HG02943 (cell line): ENCODE results near the gene MARK2.

Experiments
- ATAC-seq: cut with Tn5 transposase; IDR thresholded peaks from one replicate; pipeline ENCODE4 v1.9.1; 2021; ENCODE audit warnings: mild to moderate bottlenecking, low read depth, moderate library complexity; ENCODE audit not compliant: unreplicated experiment

Gene MARK2

DNA sequence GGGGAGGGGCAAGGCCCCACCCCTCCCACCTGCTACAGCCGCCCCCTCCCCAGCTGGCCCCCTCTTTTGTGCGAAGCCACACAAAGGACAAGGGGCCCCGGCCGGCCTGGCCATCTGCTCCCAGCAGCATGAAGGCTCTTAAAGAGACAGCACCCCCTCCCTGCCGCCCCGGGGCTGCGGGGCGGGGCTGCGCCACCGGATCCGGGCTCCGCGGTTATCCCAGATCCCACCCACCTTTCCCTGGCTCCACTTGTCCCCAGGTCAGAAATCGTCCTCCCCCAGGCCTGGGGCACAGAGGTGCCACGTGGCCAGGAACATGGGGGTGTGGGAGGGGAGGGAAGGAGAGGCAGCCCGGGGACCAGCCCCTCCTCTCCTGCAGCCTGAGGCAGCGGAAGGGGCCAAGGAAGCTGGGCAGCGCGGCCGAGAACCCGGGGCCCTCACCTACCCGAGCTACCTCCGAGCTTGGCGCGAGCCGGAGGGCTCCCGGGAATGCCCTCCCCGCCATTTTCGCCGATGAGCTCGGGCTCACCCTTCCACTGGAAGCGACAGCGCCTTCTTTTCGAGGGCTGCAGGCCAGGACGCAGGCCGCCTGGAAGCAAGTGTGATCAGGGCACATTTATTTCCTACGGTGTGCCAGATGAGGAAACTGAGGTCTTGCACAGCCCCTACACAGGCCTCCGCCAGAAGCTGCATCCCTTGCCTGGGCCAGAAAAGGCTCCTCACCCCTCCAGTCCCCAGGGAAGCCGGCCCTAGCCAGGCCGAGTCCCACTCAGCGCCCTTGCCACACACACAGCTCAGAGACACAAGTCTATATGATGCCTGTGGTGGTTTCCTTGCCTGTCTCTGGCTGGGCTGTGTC lies 80.6 kb downstream of the MARK2 start:
- ATAC-seq = no peak

DNA sequence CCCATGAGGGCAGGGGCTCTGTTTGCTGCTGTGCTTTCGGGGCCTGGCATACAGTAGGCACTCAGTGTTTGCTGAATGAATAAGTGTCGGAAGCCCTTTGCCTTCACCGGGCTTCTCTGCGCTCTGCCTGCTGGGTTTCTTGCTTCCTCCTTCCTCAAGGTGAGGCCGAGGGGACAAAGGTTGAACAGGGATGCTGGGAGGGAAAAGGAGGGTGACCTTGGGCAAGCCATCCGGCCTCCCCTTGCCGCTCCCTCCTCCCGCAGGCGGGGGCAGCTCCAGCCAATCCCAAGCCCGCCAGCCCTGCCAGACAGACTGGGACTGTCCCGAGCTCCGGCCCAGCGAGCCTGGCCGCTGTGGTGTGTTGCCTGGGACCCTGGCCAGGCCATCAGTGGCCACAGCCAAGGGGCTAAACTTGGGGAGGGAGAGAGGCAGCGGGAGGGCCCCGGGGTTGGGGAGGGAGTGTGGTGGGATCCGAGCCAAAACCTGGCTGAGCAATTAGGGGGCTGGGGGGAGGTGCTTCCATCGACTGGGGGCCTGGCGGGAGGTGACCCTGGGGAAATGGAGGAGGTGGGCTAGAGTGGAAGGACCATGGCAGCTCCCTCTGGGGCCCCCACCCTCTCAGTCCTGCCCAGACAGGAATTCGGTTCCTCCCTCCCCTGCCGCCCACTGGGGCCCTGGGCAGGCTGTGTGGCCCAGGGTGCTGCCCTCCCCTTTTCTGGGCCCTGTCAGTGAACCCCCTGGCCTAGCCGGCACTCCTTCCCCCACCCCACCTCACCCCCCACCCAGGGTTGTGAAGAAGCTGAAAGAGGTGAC lies 81.4 kb downstream of the MARK2 start:
- ATAC-seq = no peak

DNA sequence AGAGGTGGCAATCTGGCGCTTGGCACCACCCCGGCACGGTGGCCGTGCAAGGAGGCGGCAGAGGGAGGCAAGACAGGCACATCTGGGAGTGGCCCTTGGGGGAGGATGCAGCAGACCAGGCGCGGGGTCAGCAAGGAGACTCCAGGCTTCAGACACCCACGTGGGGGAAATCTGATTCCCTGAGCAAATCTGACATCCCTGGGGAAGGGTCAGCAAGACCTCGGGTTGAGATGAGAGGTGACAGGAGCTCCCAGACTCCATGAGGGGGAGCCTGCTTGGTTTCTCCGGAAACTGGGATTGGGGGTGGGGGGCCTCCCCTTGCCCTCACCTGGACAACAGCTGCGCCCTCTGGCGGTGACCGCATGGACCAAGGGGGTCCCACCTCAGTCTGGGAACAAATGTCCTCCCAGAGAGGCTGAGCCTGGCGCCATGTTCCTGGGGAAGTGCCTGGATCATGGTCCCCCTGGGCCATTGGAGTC lies 82.1 kb downstream of the MARK2 start:
- ATAC-seq = no peak

DNA sequence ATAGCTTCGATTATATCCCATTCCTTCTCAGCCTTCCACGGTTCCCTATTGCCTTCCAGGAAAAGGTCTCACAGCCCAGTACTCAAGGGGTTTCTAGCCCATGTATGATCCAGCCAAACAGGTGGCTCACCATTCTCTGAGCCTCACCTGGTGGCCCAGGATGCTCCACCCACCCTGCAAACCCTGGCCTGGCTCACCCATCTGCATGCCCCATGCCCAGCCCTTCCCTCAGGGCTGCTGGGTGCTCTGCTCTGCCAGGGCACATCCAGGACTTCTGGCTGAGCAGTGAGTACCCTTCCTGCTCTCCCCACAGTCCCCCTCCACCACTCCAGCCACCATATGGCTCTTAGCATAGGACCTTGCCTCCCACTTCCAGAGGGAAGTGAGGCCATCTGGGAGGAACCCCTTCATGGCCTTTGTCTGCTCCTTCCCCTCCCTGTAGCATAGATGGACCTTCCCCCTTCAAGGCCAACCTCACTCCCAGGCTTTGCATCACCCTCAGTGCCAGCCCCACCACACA lies 83.8 kb downstream of the MARK2 start:
- ATAC-seq = no peak

DNA sequence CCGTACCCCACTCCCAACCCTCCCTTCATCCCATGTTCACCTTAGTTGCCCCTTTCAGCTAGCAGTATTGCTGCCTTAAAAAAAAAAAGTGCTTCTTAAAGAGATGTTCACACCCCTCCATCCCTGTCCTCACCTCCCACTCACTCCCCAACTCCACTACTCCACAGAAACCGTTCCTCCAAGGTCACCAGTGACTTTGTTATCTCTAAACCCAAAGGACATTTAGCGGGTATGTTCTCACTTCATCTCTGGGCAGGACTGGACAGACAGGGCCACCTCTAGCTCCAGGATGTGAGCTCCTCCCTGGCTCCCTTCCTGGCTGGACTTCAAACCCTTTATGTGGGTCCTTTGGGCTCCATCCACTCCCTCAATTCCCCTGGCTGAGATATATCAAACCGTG lies 84.4 kb downstream of the MARK2 start:
- no peak for ATAC-seq

DNA sequence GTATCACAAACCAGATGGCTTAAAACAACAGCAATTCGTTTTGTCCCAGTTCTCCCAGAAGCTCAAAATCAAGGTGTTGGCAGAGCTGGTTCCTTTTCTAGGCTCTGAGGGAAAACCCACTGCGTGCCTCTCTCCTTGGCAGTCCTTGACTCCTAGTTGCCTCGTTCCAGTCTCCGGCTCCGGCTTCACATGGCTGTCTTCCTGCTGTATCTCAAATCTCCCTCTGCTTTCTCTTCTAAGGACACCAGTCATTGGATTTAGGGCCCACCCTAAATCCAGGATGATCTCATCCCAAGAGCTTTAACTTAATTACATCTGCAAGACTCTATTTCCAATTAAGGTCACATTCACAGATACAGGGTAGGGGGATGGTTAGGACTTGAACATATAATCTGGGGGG lies 90.7 kb downstream of the MARK2 start:
- ATAC-seq = no peak

DNA sequence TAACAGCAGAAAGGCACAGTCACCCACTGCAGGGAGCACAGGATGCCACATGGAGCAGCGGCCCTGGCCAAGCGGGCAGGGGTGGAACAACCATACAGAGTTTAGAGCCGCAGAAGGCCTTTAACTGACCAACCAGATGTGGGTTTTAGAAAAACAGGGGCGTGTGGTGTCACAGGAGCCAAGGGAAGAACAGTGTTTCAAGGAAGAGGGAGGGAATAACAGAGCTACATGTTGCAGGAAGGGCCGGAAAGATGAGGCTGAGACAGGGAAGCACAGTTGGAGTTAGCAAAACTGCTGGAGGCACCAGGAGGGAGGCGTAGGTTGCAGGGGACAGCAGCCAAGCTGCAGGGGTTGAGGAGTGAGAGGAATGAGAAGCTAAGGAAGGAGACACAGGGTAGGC lies 92.1 kb downstream of the MARK2 start:
- no peak for ATAC-seq

DNA sequence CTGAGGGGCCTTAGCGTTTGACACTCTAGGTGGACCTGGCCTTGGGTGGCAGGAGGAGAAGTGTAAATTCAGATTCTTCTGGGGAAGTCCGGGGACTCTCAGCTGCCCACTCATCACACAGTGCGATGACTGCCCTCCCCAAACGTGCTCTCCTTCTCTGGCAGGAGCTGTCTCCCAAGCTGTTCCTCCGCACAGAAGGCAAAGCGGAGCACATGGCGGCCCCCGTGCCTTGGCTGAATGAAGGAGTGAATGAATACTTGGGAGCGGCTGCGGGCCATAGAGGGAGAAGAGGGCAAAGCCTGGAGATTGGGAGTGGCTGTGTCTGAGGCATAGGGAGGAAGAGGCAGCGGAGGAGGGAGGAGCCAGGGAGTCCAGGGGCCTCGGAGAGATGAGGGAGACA lies 93.0 kb downstream of the MARK2 start:
- no peak for ATAC-seq

DNA sequence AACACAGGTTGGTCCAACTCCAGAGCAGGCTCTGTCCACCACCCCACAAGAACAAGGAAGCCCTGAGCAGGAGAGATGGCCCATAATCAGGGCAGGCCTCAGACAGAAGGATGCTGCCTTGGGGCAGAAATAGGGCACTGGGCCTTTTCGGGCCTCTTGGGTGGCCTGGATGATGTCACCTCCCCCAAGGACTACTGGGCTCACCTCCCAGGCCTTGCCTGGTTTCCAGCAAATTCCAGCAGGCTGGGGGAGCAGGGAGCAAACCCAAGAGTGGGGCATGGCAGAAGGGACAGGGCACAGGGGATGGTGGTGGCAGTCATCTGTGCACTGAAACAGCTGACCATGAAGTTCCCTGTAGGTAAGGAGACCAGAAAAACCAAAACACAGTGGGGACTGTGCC lies 94.5 kb downstream of the MARK2 start:
- ATAC-seq = no peak

DNA sequence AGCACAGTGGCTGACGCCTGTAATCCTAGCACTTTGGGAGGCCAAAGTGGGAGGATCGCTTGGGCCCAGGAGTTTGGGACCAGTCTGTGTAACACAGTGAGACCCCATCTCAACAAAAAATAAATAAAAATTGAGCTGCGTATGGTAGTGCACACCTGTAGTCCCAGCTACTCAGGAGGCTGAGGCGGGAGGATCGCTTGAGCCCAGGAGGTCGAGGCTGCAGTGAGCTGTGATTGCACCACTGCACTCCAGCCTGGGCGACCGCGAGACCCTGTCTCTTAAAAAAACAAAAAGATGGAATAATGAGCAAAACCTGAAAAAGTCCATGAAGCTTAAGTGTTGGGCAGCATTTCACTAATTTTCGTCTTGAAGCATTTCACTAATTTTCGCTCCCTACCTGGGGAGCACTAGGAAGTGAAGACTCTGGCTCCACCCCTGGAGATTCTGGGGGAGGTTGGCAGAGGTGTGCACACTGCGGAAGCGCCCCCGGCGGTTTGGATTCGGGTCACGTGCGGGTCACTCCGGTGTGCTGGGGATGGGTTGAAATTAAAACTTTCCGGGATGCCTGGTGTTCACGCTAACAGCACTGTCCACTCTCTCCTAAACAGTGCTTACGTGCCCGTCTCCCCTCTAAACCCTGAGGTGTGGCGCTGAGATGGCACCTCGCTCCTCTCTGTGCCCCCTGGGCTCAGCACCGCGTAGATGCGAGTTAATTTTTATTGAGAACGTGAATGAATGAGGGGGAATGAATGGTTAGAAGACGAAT lies 99.0 kb downstream of the MARK2 start:
- ATAC-seq = peak; percentile 35

DNA sequence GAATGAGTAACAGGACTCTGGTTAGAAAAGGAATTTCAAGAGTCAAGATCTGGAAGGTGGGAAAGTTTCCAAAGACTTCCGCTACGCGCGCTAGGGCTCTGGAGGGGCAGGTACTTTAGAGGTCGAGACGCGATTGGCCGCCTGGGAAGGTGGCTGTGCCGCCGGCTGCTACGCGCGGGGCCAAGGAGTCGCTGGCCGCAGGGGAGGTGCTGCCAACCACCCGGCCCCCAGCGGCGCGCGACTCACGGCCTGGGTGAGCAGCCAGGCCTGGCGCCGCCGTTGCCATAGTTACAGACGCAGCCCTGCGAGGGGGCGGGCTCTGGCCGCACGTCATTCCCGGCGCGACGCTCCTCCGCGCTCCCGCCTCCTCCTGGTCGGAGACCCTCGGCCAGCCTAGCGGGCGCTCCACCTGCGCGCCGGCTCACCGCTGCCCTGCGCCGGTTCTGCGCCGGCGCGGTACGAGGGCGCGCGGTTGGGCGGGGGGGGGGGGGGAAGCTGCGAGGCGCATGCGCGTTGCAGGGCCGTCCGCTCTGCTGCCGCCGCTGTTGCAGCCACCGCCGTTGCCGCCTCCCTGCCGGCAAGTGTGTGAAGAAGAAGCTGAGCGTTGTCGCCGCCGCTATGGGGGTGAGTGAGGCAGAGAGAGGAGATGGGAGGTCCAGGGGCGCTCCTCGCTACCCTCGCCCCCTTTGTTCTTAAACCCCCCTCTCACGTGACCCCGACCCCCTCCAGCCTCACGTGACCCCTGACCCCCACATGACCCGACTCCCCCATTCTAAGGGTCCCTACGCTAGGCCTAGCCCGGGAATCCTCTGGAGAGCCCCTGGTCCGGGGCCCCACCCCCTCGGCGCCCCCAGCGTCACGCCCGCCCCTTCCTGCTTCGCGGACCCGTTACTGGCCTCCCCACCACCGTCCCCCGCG lies 99.8 kb downstream of the MARK2 start, which contains the start of gene NAA40:
Gene NAA40, plus strand, starts transcription at position 524 of the 918 bp plus-strand sequence. Its CDS starts 95 bp downstream, at position 619.
- peak; percentile 87 for ATAC-seq

DNA sequence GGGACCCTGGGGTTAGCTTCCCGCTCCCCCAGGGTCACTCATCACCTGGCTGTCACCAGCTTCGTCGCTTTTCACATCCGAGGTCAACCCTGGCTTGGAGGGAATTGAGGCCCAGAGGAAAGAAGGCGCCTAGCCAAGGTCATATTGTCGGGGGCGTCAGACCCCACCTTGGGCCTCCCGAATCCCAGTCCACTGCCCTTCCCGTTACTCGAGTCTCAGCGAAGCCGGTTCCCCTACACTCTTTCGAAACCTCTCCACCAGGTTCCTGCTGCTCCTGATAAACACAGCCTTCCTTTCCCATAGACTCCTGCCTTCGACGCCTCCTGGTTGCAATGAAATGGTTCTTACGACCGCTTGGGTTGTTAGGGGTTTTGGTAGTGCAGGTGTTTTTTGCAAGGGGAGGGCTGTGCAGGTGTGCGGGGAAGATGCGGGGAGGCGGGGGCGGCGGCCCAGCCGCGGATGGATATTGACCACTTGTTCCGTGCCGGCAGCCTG lies 100.5 kb downstream of the MARK2 start:
- no peak for ATAC-seq

DNA sequence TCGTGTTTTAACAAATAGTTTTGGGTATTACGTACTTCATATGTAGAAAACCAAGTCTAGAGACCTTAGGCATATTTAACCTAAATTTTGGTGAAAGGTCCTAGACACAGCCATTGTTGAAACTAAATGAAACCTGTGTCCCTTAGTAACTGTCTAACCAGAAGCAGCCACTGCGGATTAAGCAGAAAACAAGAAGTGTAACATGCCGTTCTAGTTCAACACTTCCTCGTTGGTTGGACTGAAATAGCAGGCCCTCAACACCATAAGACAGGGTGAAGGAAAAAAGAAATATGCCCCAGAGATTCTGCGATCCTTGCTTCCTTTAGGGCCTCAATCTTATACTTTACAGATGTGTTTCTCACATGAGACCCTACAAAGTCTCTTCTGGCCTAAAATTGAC lies 101.9 kb downstream of the MARK2 start:
- ATAC-seq = no peak

DNA sequence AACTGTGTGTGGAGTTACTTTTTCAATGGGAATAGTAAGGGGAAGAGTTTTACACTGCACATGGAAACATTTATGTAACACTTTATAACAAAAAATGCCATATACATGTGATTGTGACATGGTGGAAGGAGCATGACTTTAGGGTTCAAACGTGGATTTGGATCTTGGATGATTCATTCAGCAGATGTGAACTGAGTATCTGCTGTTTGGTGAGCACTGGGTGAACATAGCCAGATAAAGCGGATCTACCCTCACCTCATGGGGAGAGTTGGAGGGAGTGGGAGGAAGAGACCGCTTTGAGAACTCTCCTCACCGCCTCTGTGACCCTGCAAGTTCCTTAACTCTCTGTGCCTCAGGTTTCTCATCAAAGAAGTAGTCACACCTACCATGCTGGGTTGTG lies 103.0 kb downstream of the MARK2 start:
- ATAC-seq = no peak

DNA sequence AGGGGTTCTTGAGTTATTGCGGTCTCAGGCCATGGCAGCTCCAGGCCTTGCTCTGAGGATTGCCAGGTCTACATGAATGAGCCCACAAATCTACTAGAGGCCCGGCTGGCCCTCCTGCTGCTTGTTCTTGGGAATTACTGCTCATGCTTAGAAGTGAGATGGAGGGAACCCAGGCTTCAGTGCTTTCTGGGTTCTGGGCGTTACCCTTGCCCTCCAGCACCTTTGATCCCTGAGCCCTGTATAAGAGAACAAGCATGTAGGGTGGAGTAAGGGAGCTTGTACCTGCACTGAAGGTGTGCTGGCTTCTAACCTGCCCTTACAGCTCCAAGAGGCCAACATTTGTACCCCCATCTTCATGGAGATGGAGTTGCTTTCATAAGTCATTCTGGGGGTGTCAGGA lies 103.9 kb downstream of the MARK2 start:
- ATAC-seq = no peak

DNA sequence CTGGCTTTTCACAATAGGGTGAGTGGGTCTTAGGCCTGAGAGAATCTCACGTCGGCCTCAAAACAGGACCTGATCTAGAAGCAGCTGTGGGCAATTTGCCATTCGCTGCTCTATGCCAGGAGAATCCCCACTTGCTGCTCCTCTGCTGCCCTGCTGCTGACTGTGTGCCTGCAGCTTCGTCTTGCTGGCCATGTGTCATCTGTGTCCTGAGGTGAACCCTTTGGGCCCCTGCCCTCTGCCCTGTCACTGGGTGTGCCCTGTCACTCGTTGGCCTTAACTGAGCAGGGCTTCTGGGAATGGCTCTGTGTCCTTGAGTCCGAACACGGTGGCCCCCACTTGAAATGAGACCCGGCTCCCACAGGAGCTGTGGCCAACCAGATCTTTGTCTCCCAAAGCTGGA lies 106.1 kb downstream of the MARK2 start:
- ATAC-seq = no peak

DNA sequence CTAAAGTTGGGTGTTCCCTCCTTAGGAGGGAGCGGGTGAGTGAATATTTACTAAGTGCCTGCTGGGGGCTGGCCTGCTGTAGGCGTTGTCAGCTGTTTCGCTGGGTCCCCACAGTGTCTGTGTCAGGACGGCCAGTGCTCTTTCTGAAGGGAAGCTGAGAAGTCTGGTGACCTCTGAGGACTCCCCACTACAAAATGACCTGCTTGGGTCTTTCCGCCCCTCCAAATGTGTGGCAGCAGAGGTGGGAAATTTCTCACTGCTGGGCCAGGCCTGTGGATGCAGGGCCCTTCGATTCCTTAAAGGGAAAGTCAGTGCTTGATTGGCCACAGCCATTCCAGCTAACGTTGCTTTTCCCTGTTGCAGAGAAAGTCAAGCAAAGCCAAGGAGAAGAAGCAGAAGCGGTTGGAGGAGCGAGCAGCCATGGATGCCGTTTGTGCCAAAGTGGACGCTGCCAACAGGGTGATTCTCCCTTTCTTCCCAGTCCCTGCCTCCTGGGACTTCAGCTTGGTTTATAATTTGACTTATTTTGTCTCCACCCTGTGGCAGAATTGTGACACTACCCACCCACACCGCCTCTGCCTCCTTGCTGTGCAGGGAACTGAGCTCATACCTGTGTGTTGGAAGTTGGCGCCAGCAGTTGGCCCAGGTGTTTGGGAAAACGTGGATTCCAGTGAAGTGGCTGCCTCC lies 106.7 kb downstream of the MARK2 start:
- ATAC-seq = no peak

DNA sequence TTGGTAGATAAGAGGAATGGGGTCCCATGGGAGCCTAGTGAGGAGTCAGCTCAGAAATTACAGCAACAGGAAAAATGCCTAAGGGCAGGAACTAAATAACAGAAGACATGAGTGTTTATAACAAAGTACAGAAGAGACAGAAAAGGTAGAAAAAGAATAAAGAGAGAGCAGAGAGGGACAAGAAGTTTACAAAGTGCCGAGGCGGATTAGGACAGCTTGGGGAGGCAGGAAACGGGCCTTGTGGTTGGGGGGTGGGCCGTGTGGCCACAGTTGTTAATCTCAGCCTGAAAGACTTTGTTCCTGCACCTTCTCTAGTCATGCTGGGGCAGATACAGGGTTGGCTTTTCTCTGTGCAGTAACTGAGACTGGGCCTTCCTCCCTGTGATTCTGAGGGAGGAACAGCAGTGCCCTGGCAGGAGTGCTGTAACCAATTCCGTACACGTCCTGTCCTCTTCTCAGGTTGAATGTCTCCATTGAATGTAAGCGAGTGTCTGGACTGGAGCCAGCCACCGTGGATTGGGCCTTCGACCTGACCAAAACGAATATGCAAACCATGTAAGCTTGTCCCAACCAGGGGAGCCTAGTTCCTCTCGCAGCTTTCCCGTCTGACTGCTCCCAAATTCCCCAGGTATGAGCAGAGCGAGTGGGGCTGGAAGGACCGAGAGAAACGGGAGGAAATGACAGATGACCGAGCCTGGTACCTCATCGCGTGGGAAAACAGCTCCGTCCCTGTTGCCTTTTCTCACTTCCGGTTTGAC lies 113.0 kb downstream of the MARK2 start:
- peak; percentile 58 for ATAC-seq
